GM21423 (cell line): Measurements from ENCODE around the gene LIMA1.
"Not testable (repeated sequence)": the region's sequence is repeated elsewhere in the genome, so short reads cannot be mapped to it uniquely, and the experiment has no call there.

Experiments
- ATAC-seq: cut with Tn5 transposase; IDR thresholded peaks from one replicate; pipeline ENCODE4 v1.9.1; 2021; ENCODE audit warnings: mild to moderate bottlenecking, moderate library complexity; ENCODE audit not compliant: unreplicated experiment

LIMA1 gene

DNA sequence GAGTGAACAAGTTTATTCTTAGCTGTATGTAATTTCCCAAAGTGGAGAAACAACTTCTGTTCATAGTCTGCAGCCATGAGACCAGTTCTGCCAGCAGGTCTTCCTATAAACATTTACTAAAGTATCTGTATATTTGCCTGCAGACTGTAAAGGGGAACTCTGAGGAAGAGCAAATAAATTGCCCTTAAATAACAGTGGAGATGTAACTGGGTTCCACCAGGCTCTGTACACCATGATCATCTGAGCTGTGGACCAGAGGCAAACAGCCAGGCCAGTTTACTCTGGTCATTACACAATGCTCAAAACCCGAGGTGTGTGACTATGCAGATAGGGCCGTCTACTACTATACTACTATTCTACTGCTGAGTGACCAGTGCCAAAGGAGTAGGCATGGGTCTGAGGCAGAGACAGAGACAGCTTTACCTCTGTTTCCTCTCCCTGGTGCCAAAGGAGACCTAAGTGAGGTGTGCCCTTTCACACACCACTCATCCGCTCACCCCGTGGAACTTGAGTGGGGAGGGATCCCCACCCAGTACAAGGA lies 95.0 kb downstream of the LIMA1 start:
- no peak for ATAC-seq

DNA sequence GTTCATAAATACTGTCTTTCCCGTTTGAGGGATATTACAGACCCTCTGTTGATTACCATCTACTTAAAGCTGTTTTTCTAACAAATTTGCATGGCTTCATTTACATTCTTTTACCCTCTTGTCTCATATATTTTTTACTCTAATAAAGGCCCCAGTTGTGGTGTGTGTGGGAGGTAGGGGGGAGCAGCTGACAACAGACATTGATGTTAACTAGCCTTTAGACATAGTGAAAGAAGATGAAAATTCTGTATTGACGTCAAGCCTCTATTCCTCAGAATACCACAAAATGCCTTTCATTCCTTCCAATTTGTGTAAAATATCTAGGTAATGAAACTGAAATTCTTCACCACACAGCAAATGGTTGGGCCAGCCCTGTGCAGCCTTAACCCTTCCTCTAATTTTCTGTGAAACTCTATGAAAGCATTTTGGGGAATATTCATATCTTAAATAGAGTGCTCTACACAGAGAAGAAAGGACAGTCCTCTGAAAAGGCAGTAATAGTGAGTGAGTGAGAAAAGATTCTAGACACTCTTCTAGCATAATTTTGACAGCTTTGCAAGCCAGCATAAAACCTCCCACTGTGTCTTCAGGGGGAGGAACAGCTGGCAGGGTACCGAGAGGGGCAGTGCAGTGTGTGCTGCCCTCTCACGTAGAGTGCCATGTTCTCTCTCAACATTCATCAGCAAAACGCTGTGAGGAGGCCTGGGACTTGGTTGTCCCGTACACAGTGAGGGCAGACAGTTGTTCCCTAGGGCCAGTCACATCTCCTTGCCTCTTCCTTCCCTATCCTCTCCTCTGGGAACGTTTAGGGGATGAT lies 96.0 kb downstream of the LIMA1 start:
- peak; percentile 48 for ATAC-seq

DNA sequence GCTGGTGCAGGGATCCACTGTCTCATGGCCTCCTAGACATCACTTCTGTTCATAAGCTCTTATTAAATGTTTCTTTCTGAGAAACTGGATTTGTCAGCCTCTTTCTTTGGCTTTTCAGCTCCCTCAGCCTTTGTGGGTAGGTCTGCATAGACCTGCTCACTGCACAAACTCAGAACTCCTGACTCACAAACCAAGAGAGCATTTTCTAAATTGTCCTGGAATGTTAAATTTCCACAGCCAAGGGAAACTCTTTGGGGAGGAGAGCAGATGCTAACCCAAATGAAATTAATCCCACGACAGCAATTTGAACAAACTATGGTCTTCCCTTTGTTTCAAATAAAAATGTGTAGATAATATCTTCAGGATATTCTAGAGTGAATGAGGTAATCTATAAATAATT lies 96.6 kb downstream of the LIMA1 start:
- ATAC-seq = no peak

DNA sequence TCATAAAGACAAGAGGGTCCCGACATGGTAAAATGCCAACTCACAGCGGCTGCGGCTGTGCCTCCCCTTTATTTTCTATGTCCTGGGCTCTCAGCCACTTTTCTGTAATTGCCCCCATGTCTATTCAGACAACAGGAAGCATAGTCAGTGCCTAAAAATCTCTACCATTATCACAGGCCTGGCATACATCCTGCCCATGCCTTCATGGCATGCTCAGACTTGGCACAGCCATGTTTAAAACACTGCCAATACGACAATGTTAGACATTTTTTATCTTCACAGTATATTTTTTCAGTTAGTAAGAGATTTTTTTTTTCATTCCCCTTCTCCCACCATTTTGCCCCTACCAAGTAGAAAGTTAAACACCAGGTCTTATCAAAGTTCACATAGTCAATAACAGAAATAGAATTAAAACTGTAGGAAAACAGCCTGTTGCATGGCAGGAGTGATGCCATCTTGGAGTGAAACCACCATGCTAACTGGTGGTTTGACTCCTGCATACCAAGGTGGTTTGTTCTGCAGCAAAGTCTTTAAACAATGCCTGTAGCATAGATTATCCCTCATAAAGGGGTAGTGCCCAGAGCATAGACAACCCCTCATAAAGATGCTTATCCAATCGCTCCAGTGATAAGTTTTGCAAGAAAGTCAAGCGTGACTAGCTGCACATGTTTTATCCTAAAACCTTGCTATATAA lies 97.2 kb downstream of the LIMA1 start:
- no peak for ATAC-seq

DNA sequence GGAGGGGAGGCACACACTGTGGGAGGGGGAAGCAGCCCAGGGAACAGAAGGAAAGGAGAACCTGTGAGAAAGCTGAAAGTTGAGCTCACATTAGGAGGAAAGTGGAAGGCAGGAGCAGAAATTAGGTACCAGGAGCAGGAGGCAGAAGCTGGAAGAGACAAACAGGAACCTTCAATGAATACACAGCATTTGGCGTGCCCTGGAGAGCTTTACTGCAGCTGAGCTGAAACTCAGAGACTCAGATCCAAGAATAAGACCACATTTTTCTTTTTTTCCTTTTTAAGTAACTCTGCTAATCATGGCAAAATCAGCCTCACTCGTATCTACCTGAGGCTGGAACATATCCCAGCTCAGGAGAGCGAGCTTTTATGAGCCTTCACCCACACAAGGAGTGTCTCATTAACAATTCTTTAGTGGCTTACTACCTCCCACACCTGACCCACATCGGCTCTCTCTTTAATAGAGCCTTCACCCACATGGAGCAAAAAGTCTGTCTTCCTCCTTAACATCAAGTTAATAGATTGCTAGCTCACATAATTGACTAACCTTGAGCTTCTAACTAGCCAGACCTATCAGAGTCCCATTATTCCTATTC lies 97.9 kb downstream of the LIMA1 start:
- no peak for ATAC-seq

DNA sequence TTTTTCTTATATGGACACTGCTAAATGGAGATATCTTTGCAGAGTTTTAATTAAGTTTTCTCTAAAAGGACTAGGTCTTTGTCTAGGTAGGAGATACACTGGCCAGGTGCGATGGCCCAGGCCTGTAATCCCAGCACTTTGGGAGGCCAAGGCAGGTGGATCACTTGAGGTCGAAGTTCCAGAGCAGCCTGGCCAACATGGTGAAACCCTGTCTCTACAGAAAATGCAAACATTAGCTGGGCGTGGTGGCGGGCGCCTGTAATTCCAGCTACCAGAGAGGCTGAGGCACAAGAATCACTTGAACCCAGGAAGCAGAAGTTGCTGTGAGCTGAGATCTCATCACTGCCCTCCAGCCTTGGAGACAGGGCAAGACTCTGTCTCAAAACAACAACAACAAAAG lies 99.1 kb downstream of the LIMA1 start:
- ATAC-seq = no peak

DNA sequence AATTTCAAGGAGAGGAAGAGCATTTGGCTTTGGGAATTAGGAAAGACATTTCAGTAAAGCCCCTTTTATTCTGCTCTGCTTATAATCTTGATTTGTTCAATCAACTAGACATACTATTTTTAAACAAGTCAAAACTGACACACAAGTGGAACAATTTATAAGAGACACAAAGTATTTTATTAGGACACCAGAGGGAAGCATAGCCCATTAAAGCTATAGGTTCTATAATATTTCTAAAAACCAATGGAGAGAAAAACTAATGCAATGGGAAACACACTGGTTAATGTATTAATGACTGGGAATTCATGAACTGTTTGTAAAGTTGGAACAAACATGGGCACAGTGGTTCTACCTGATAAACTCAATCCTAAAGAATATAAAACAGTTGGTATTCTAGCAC lies 100.9 kb downstream of the LIMA1 start:
- ATAC-seq = no peak

DNA sequence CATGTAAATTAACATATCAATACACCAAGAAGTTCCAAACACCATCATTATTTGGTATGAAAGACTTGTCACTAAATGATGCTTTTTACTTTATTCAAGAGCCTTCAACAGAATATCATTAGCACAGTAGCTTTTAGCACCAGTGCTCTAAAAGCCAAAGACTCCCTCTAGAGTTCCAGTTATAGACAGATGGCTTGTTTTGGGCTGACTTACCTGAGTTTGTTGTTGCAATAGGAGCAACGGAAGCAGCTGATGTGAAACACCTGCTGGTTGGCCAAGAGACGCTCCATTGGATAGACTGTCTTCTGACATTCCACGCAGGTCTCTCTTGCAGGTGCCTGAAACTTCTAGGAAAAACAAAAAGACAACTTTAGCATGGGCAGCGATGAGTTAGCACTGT lies 101.6 kb downstream of the LIMA1 start:
- ATAC-seq = no peak

DNA sequence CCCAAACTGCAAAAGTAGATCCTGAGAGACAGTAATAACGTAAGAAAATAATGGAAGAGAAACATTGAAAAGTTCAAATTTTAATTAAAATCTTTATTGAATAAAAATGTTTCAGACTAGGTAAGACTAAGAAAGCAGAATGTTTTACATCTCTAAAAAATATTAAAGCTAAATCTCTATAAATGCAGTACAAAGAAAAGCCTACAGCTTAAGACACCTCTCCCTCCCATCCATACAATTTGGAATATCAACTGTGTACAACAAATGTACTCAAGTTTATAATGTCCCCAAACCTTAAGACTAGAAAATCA lies 107.6 kb downstream of the LIMA1 start:
- no peak for ATAC-seq

DNA sequence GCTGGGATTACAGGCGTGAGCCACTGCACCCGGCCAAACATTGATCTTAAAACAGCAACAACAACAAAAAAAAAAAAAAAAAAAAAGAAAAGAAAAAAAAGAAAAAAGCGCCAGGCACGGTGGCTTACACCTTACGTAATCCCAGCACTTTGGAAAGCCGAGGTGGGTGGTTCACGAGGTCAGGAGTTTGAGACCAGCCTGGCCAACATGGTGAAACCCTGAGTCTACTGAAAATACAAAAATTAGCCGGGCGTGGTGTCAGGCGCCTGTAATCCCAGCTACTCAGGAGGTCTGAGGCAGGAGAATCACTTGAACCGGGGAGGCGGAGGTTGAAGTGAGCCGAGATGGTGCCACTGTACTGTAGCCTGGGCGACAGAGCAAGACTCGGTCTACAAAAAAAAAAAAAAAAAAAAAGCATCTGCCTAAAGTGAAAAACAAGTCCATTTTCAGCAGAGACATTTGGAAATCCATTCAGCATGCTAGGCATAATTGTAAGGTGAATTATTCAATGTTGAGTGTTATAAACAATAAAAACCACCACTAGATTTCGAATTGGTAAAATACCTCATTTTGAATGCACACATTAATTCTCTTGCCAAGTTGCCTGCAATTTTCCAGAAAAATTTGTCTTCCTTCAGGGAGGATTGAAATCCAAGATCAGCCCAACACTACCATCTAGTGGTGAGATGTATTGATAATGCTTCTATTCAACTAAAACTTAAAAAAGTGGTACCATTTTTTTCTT lies 108.2 kb downstream of the LIMA1 start:
- no peak for ATAC-seq

DNA sequence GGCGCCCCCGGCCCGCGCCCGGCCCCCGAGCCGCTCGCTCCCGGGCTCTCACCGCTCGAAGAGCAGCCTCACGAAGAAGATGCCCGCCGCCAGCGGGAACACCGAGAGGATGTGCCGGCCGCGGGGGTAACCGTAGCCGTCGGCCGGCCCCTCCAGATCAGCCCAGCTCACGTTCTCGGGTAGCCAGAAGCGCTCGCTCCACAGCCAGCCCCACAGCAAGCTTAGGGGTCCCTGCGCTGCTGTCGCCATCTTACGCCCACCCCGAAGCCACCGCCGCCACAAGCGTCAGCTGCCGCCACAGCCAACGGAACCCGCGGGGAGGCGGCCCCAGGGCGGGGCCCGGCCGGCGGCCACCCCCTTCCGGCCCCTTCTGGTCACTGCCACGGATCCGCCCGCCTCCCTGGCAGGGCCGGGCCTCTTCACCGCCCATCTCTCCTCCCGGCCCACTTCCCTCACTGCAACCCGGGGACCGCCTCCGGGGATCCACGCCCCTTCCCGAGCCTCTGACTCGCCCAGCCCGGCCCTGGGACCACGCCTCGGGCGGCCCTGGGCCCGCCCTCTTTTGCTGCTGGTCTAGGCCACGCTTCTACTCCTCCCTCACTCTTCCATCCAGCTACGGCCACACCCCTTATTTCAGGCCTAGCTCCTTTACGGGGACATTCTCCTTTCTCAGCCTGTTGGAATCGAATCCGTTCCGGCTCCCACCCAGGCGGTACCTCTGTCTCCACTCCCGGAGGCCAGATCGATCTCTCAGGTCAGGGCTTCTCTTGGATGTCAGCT lies 116.1 kb downstream of the LIMA1 start, which contains the start of gene CERS5:
TSS of gene CERS5 (minus strand) at position 321 of the 780 bp plus-strand sequence. CDS start at position 249, 72 bp downstream.
- ATAC-seq = peak; percentile 97

DNA sequence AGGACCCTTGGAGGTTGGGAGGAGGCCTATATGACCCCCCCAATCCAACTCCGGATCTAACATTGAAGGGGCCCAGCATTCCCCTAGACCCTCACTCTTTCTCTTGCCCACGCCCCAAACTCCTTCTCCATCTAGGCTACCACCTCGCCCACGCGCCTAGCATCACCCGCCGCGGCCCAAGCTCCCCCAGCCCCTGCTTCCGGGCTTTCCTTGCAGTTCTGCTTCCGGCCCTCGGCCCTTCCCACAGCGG lies 116.6 kb downstream of the LIMA1 start:
- ATAC-seq = peak; percentile 30

DNA sequence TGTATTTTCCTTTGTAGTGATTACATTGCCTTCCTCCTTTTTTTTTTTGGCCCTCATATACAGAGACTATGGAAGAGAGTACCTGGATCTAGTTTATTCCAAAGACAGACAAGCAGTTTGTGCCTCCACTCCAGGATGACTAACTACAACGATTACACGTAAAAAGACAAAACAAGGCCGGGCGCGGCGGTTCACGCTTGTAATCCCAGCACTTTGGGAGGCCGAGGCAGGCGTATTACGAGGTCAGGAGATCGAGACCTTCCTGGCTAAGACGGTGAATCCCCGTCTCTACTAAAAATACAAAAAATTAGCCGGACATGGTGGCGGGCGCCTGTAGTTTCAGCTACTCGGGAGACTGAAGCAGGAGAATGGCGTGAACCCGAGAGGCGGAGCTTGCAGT lies 118.4 kb downstream of the LIMA1 start:
- ATAC-seq = no peak

DNA sequence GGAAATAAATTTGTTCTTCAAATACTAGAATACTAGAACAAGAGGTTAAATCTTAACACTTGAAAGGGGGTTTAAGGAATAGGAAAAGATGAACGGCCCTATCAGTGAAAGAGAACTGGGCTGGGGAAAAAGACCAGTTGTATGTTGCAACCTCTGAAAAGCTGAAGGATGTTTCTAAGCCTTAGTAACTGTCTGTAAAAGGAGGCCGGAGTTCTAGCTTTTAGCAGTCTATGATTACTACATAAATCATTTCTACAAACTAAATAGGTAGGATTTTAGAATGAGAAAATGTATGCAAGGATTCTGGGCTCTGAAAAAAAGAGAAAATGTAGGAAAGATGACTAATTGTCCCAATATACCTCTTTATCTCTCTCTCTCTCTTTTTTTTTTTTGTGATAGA lies 121.1 kb downstream of the LIMA1 start:
- no peak for ATAC-seq

DNA sequence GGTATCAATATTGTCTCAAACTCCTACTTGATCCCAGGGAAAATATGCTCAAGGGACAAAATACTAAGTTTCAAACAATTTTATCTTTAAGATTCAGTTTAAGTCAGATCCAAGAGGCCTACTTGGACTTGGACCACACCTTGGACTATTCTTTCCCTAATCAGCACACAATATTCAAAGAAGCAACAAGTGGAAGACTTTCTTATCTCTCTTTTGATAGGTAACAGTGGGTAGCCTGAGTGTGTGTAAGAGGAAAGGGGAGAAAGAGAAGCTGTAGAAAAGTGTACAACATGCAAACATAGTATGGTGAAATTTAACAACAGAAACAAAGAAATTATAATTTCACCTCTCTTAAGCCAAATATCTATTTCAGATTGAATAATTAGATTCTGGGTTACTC lies 122.7 kb downstream of the LIMA1 start:
- ATAC-seq = no peak

DNA sequence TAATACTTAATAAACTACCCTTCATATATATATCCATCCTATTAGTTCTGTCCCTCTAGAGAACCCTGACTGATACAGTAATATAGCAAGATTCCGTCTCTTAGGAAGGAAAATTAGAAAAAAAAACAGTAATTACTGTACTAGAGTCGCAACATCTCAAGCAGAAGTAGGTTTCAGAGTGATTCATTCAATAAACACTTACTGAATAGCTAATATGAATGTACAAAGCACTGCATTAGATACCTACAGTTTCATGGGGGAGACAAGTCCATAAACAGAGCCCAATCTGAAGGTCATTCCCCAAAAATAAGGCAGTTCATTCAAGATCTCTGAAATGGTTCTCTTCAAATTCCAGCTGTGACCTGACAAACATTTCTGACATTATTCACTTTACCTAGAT lies 126.1 kb downstream of the LIMA1 start:
- ATAC-seq = no peak

DNA sequence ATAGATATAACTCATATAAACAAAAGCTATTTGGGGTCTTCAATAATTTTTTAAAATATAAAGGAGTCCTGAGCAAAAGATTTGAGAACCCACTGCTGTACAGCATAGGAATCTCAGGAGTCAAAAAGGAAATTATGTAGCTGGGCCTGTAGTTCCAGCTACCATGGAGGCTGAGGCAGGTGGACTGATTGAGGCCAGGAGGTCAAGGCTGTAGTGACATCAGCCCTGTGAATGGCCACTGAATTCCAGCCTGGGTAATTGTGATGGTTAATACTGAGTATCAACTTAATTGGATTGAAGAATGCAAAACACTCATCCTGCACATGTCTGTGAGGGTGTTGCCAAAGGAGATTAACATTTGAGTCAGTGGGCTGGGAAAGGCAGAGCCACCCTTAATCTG lies 126.7 kb downstream of the LIMA1 start:
- no peak for ATAC-seq

DNA sequence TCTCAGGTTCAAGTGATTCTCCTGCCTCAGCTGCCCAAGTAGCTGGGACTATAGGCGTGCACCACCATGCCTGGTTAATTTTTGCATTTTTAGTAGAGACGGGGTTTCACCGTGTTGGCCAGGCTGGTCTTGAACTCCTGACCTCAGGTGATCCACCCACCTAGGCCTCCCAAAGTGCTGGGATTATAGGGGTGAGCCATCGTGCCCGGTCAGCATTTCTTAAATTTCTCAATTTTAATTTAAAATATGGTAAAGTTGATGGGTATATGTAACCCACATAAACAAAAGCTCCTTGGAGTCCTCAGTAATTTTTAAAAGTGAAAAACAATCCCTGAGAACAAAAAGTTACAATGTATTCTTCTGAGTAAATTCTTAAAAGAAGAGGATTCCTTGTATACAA lies 128.4 kb downstream of the LIMA1 start:
- not testable (repeated sequence) for ATAC-seq

DNA sequence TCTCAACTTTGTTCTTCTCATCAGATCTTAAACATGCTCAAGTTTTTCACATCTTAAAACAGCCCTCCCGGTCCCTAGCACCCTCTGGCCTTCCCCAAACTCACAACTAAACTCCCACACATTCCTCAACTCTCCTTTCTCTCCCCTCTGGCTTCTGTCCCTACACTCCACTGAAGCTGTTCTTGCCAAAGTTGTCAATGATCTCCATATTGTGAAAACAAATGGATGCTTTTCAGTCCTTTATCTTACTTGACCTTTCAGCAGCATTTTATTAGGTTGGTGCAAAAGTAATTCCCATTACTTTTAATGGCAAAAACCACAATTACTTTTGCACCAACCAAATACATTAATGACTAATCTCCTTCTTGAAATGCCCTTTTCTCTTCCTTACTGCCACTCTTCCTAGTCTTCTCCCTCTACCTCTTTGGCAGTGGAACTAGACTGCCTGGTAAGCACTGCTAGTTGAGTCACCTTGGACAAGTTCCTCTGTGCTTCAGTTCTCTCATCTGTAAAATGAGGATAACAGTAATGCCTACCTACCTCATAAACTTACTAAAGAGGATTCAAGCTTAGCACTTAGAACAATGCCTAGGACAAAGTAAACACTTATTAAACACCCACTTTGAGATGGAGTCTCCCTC lies 132.2 kb downstream of the LIMA1 start:
- ATAC-seq = no peak

DNA sequence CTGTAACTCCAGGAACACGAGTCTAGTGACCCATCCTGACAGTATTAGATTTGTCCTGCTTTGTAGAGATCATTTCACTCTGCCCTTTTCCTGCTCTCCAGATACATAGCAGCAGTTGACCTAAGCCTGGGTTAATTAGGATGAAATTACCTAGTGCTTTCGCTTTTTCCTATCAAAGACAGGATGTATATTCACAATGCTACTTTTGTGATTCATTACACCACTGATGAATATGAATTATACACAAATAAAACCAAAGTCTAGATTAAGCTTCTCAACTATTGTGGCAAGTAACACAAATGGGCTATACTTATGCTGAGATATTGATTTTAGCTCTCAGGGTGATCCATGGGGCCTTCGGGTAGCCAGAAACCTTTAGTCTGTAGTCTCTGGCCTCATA lies 134.0 kb downstream of the LIMA1 start:
- no peak for ATAC-seq
